K562 (cell line): Measurements from ENCODE around the gene SLC8A1. TPM values are rescaled to one million over a fixed set of nuclear protein-coding genes. Genes with fewer than 3 reads are reported as not detected.

Experiments used
- ATAC-seq: fragments of 200-7000 bp; cut with Tn5 transposase; 3 replicates; pipeline ENCODE4 v1.9.1; 2020; ENCODE audit warnings: moderate library complexity
- BruUV-seq: library from RNA; stranded (reverse); fragments of 400-500 nt; replicated peaks from 2 replicates; lab custom pipeline; 2021; lab: Mats Ljungman, UMichigan
- CTCF ChIA-PET: fragments of 300-600 bp; formaldehyde crosslinking; extraction: SDS; loops from one replicate; lab custom pipeline; 2021; ENCODE audit warnings: low intra/inter-chr PET ratio; lab: Yijun Ruan, JAX
- POLR2A ChIA-PET: fragments of 300-600, 350-650 bp; sonication (Branson Sonifier 250); formaldehyde crosslinking; extraction: SDS; loops from one replicate; lab custom pipeline; 2021; ENCODE audit warnings: antibody characterized with exemption, inconsistent platforms; lab: Yijun Ruan, JAX
- DNase-seq, 4 experiments: peaks; one replicate each; pipeline versions ENCODE4 v3.0.0 to v3.0.0-alpha.2; 2011 to 2018; ENCODE audit warnings: low spot score in 3 of 4, mixed read lengths in 3 of 4; ENCODE audit errors: extremely low read depth in 1 of 4
- FAIRE-seq: peaks from 2 replicates; lab custom pipeline; 2011; peaks lifted over from hg19 to GRCh38; lab: Jason Lieb, UNC
- H2AFZ ChIP-seq: 2 replicates; pipeline ENCODE4 v1.6.0; 2011; ENCODE audit warnings: low read depth, low read length, control low read depth, inconsistent platforms
- H3K27ac ChIP-seq: fragments of 200-600 bp; 3 replicates; pipeline ENCODE4 v1.8.0; 2011; ENCODE audit warnings: low read depth, mild to moderate bottlenecking, control low read depth, inconsistent platforms, low read length, moderate library complexity, mixed read lengths; ENCODE audit errors: extremely low read depth
- H3K27me3 ChIP-seq, 2 experiments: fragments of 300-600 bp in 1 of 2; 2 replicates in 1 of 2; 3 replicates in 1 of 2; pipeline versions ENCODE4 v1.6.0 to v1.8.0; 2011; ENCODE audit warnings: inconsistent platforms in 2 of 2, low read length in 2 of 2, mild to moderate bottlenecking in 1 of 2, mixed read lengths in 1 of 2, moderate library complexity in 1 of 2; ENCODE audit not compliant: control insufficient read depth in 2 of 2, insufficient read depth in 2 of 2
- H3K36me3 ChIP-seq: fragments of 300-600 bp; 3 replicates; pipeline ENCODE4 v1.8.0; 2011; ENCODE audit warnings: mild to moderate bottlenecking, low read length, inconsistent platforms; ENCODE audit not compliant: control insufficient read depth, insufficient read depth
- H3K4me1 ChIP-seq, 2 experiments: fragments of 200-600 bp in 1 of 2; replicated peaks in 1 of 2; 2 replicates in 1 of 2; 3 replicates in 1 of 2; pipeline versions ENCODE4 v1.5.1 to v1.8.0; 2011; ENCODE audit warnings: inconsistent platforms in 2 of 2, low read length in 2 of 2, mild to moderate bottlenecking in 1 of 2, mixed read lengths in 1 of 2, moderate library complexity in 1 of 2; ENCODE audit not compliant: control insufficient read depth in 2 of 2, insufficient read depth in 2 of 2
- H3K4me2 ChIP-seq: 2 replicates; pipeline ENCODE4 v1.6.1; 2011; ENCODE audit warnings: low read length, control low read depth, inconsistent platforms, mixed read lengths; ENCODE audit not compliant: insufficient read depth
- H3K4me3 ChIP-seq: fragments of 200-600 bp; sonication (generic), shearing (Covaris generic); 2 replicates; pipeline ENCODE4 v1.5.1; 2016; ENCODE audit warnings: control low read depth, inconsistent platforms
- H3K79me2 ChIP-seq: fragments of 200-600 bp; 3 replicates; pipeline ENCODE4 v1.8.0; 2011; ENCODE audit warnings: low read length, inconsistent platforms; ENCODE audit not compliant: control insufficient read depth, insufficient read depth
- H3K9ac ChIP-seq, 2 experiments: 2 replicates each; pipeline versions ENCODE4 v1.6.0 to v1.6.1; 2011; ENCODE audit warnings: low read depth in 2 of 2, low read length in 2 of 2, control low read depth in 1 of 2, inconsistent platforms in 1 of 2, mild to moderate bottlenecking in 1 of 2, mixed read lengths in 1 of 2; ENCODE audit not compliant: insufficient read depth in 1 of 2
- H3K9me1 ChIP-seq: one replicate; pipeline ENCODE4 v1.6.0; 2011; ENCODE audit warnings: inconsistent platforms, mild to moderate bottlenecking, low read length, moderate library complexity; ENCODE audit not compliant: control insufficient read depth, insufficient read depth
- H3K9me3 ChIP-seq: replicated peaks from 2 replicates; pipeline ENCODE4 v1.5.1; 2011; ENCODE audit warnings: low read depth, low read length, inconsistent platforms; ENCODE audit not compliant: control insufficient read depth, insufficient read depth
- H4K20me1 ChIP-seq: replicated peaks from 2 replicates; pipeline ENCODE4 v1.6.1; 2011; ENCODE audit warnings: low read length, inconsistent platforms, mixed read lengths; ENCODE audit not compliant: control insufficient read depth, insufficient read depth
- CSDE1 ChIP-seq, 2 experiments: fragments of 450-650 bp; IDR thresholded peaks; 2 replicates each; pipeline ENCODE4 v1.6.1; 2016; ENCODE audit warnings: mild to moderate bottlenecking in 1 of 2
- ETV1 ChIP-seq: fragments of 450-650 bp; conservative IDR thresholded peaks from 2 replicates; pipeline ENCODE4 v1.6.1; 2016; ENCODE audit warnings: missing genetic modification characterization, control low read depth, low read depth, missing compliant biosample characterization
- MEF2A ChIP-seq: IDR thresholded peaks from 2 replicates; pipeline ENCODE4 v1.6.1; 2011; ENCODE audit warnings: low read depth, mild to moderate bottlenecking, low read length, moderate library complexity; ENCODE audit not compliant: control insufficient read depth
- POLR2H ChIP-seq: IDR thresholded peaks from 2 replicates; pipeline ENCODE4 v1.6.1; 2016; ENCODE audit warnings: missing genetic modification characterization, low read depth, mild to moderate bottlenecking, control low read depth, missing compliant biosample characterization, moderate library complexity
- RFX7 ChIP-seq: fragments of 250-450 bp; sonication (Bioruptor Pico); IDR thresholded peaks from 2 replicates; pipeline ENCODE4 v1.5.1; 2021; ENCODE audit warnings: mild to moderate bottlenecking
- ZNF436 ChIP-seq: fragments of 250-450, 450-650 bp; sonication (Bioruptor Pico); formaldehyde crosslinking; IDR thresholded peaks from 2 replicates; pipeline ENCODE4 v1.7.0; 2020; ENCODE audit warnings: mild to moderate bottlenecking
- ZNF766 ChIP-seq: fragments of 200-800 bp; sonication (Bioruptor generic); conservative IDR thresholded peaks from 2 replicates; pipeline ENCODE4 v1.6.1; 2016; ENCODE audit warnings: missing genetic modification characterization, missing compliant biosample characterization
- WGBS: fragments of 100-300 bp; shearing (Covaris generic); methylation state at CpG from one replicate; pipeline ENCODE4 v1.1.6; 2016; ENCODE audit warnings: low coverage, mixed read lengths; ENCODE audit not compliant: insufficient coverage; ENCODE audit errors: missing lambda C conversion rate; 5-methylcytosine and 5-hydroxymethylcytosine counted together
- in situ Hi-C: fragments of 300-500 bp; cut with MboI; formaldehyde crosslinking; loops from 4 replicates; pipeline ENCODE4 v1.15.0; 2018; ENCODE audit warnings: inconsistent platforms, mixed read lengths
- intact Hi-C: fragments of 100-400 bp; cut with micrococcal nuclease; formaldehyde crosslinking; loops from 2 replicates; pipeline ENCODE4 v1.14.2; 2022
- polyA plus RNA-seq, 8 experiments: library from polyadenylated mRNA; depleted of rRNA in 4 of 8; stranded (reverse) in 5 of 8; unstranded in 3 of 8; fragments of >200 nt; fragmentation: Nextera tagmentation in 2 of 8; fragmentation: Illumina TruSeq in 1 of 8; extraction: Ambion mirVana in 2 of 8; extraction: Trizol in 1 of 8; gene quantifications; 2 replicates each; pipeline versions ENCODE4 v1.2.1 to v1.2.3, GENCODE V29; 2011 to 2014; ENCODE audit warnings: inconsistent platforms in 1 of 8, missing spikeins in 1 of 8
- total RNA-seq, 7 experiments: library from RNA; depleted of rRNA in 6 of 7; stranded (reverse); fragments of >200 nt in 6 of 7; fragmentation: Illumina TruSeq in 2 of 7; extraction: Trizol in 2 of 7; gene quantifications; 2 replicates each; pipeline versions ENCODE4 v1.2.1 to v1.2.3, GENCODE V29; 2011 to 2021; ENCODE audit warnings: low replicate concordance in 1 of 7
- TF ChIP-seq, protein P1 (sequence below): fragments of 250-450 bp; sonication (Bioruptor Pico); IDR thresholded peaks from 2 replicates; pipeline ENCODE4 v1.8.0; 2022; ENCODE audit warnings: inconsistent platforms
- TF ChIP-seq, protein P2 (sequence below): IDR thresholded peaks from 2 replicates; pipeline ENCODE4 v1.6.1; 2016; ENCODE audit warnings: missing genetic modification characterization, missing compliant biosample characterization
- TF ChIP-seq, protein P3 (sequence below): sonication (generic); formaldehyde crosslinking; IDR thresholded peaks from 2 replicates; pipeline ENCODE4 v1.8.0; 2022; ENCODE audit warnings: missing genetic modification reagents, mild to moderate bottlenecking, borderline replicate concordance
- TF ChIP-seq, protein P4 (sequence below): conservative IDR thresholded peaks from 2 replicates; pipeline ENCODE4 v1.6.1; 2011; ENCODE audit warnings: low read depth, mild to moderate bottlenecking, low read length; ENCODE audit not compliant: control insufficient read depth

The SLC8A1 gene
- total and polyA plus RNA-seq, 9 of the 15 experiments (the other 6 are each of a cell fraction or from before 2014, with no cell fraction given) = not detected

DNA sequence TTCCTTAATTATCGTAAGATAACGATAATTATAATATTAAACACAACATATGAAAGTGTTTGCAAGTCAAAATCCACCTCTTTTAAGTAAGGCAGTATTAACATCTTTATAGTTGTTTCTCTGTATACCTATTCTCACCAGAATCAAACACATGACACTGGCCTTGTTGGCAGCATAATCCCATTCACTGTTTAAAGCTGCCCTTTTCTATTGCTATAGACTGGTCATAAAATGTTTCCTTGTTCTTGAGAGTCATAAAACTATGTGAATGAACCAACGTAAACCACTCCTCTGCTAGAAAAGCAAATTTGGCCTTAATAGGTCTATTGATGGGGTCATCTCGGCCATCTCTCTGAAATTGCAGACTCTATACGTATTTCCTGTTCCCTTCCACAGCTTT, 293.1 kb downstream of the SLC8A1 start (continued):
- TF ChIP-seq RFX7 (CRISPR knock-in tag) = no peak

DNA sequence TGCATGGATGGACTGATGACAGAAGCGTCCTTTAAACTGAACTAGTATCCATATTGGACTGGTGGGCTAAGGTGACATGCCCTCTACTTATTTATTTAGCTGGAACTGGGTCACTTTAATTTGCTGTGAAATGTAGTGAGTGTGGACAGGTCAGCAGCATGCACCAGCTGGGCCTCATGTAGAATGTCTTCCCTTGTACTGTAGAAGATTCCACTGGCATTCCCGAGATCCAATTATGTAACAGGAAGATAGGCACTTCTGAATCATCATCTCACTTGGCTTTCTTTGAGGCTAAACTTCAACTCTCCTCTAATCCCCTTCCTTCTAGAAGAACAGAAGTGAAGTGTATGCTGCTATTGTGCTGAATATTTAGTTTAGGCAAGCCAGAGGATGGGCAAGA, 296.2 kb downstream of the SLC8A1 start:
- POLR2A ChIA-PET = no interaction called here
- 0% methylated on average over 2 of the region's 2 CpGs for WGBS

More for the DNA sequence above, 296.2 kb downstream of the SLC8A1 start:
- Histone ChIP-seq H3K4me3 (no peak overlapping the region), H3K9me1 (no peaks in the 10 kb centered on the region), H3K9ac (no peak overlapping the region), H3K27me3 (no peaks in the 10 kb centered on the region), H3K79me2 (no peaks in the 10 kb centered on the region), H3K9me3 (no peaks in the 10 kb centered on the region)
- in situ Hi-C loops = no loop called here
- TF ChIP-seq MEF2A = no peak
- TF ChIP-seq, protein P1, sequence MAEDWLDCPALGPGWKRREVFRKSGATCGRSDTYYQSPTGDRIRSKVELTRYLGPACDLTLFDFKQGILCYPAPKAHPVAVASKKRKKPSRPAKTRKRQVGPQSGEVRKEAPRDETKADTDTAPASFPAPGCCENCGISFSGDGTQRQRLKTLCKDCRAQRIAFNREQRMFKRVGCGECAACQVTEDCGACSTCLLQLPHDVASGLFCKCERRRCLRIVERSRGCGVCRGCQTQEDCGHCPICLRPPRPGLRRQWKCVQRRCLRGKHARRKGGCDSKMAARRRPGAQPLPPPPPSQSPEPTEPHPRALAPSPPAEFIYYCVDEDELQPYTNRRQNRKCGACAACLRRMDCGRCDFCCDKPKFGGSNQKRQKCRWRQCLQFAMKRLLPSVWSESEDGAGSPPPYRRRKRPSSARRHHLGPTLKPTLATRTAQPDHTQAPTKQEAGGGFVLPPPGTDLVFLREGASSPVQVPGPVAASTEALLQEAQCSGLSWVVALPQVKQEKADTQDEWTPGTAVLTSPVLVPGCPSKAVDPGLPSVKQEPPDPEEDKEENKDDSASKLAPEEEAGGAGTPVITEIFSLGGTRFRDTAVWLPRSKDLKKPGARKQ (CRISPR knock-in tag) = no peak
- TF ChIP-seq, protein P2, sequence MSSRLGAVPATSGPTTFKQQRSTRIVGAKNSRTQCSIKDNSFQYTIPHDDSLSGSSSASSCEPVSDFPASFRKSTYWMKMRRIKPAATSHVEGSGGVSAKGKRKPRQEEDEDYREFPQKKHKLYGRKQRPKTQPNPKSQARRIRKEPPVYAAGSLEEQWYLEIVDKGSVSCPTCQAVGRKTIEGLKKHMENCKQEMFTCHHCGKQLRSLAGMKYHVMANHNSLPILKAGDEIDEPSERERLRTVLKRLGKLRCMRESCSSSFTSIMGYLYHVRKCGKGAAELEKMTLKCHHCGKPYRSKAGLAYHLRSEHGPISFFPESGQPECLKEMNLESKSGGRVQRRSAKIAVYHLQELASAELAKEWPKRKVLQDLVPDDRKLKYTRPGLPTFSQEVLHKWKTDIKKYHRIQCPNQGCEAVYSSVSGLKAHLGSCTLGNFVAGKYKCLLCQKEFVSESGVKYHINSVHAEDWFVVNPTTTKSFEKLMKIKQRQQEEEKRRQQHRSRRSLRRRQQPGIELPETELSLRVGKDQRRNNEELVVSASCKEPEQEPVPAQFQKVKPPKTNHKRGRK (tag) = no peak
- TF ChIP-seq CSDE1 (IDR thresholded peaks at IDR 0.05) = no peak
- TF ChIP-seq ETV1 (tag) = no peak
- no peak for TF ChIP-seq ZNF436 (CRISPR knock-in tag)
- TF ChIP-seq, protein P3, sequence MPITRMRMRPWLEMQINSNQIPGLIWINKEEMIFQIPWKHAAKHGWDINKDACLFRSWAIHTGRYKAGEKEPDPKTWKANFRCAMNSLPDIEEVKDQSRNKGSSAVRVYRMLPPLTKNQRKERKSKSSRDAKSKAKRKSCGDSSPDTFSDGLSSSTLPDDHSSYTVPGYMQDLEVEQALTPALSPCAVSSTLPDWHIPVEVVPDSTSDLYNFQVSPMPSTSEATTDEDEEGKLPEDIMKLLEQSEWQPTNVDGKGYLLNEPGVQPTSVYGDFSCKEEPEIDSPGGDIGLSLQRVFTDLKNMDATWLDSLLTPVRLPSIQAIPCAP (CRISPR knock-in tag) = no peak
- no peak for TF ChIP-seq ZNF766 (CRISPR knock-in tag)
- TF ChIP-seq, protein P4, sequence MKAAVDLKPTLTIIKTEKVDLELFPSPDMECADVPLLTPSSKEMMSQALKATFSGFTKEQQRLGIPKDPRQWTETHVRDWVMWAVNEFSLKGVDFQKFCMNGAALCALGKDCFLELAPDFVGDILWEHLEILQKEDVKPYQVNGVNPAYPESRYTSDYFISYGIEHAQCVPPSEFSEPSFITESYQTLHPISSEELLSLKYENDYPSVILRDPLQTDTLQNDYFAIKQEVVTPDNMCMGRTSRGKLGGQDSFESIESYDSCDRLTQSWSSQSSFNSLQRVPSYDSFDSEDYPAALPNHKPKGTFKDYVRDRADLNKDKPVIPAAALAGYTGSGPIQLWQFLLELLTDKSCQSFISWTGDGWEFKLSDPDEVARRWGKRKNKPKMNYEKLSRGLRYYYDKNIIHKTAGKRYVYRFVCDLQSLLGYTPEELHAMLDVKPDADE = no peak
- no peak for TF ChIP-seq POLR2H (tag)
- TF ChIP-seq, all 486 proteins: peak for 0
- CTCF ChIA-PET = no interaction called here
- no peak for FAIRE-seq
- intact Hi-C loops = no loop called here
- H3K27ac ChIP-seq = no peak overlapping the region
- no peaks in the 10 kb centered on the region for H3K4me1 ChIP-seq
- no peak for ATAC-seq
- no peak overlapping the region for H2AFZ ChIP-seq
- no TSS peak for BruUV-seq
- no peak overlapping the region for H3K4me2 ChIP-seq
- H3K36me3 ChIP-seq = no peaks in the 10 kb centered on the region
- H4K20me1 ChIP-seq = no peaks in the 10 kb centered on the region
- DNase-seq = no peak
